Caco-2 (cell line): ENCODE measurements around the gene INSYN2B. TPM values are rescaled to one million over a fixed set of nuclear protein-coding genes. Genes with fewer than 3 reads are reported as not detected.

ENCODE experiments used
- BruUV-seq: library from RNA; stranded (reverse); fragments of 400-500 nt; replicated peaks from 2 replicates; lab custom pipeline; 2021; lab: Mats Ljungman, UMichigan
- CTCF ChIA-PET: fragments of 300-600 bp; sonication (Branson Sonifier 250); formaldehyde crosslinking; loops from one replicate; lab custom pipeline; 2022; ENCODE audit warnings: antibody characterized with exemption; lab: Charles Lee
- POLR2A ChIA-PET: fragments of 300-600 bp; sonication (Branson Sonifier 250); formaldehyde crosslinking; loops from one replicate; lab custom pipeline; 2022; ENCODE audit warnings: antibody characterized with exemption; lab: Charles Lee
- DNase-seq, 2 experiments: peaks; one replicate each; pipeline versions ENCODE4 v3.0.0 to v3.0.0-alpha.2; 2020 to 2022
- H3K27me3 ChIP-seq: replicated peaks from 2 replicates; pipeline ENCODE4 v1.6.0; 2011; ENCODE audit warnings: low read length; ENCODE audit not compliant: control insufficient read depth, insufficient read depth
- H3K36me3 ChIP-seq: 2 replicates; pipeline ENCODE4 v1.5.1; 2011; ENCODE audit warnings: low read length; ENCODE audit not compliant: control insufficient read depth, insufficient read depth
- H3K4me1 ChIP-seq: fragments of 250-450 bp; sonication (Bioruptor Pico); 2 replicates; pipeline ENCODE4 v1.5.1; 2020; ENCODE audit warnings: mild to moderate bottlenecking
- H3K4me3 ChIP-seq: 2 replicates; pipeline ENCODE4 v1.5.1; 2011; ENCODE audit warnings: low read depth, mild to moderate bottlenecking, control low read depth, low read length
- H3K9me3 ChIP-seq: fragments of 250-450 bp; sonication (Bioruptor Pico); 2 replicates; pipeline ENCODE4 v1.5.1; 2020; ENCODE audit warnings: mild to moderate bottlenecking, moderate library complexity
- H3K27ac Mint-ChIP-seq: one replicate; pipeline ENCODE4 v1.8.0; 2022; ENCODE audit warnings: mixed read lengths; ENCODE audit not compliant: unreplicated experiment
- H3K27me3 Mint-ChIP-seq: one replicate; pipeline ENCODE4 v1.8.0; 2022; ENCODE audit warnings: mixed read lengths; ENCODE audit not compliant: insufficient read depth, unreplicated experiment
- H3K36me3 Mint-ChIP-seq: one replicate; pipeline ENCODE4 v1.8.0; 2022; ENCODE audit warnings: mild to moderate bottlenecking, mixed read lengths; ENCODE audit not compliant: insufficient read depth, unreplicated experiment
- H3K4me1 Mint-ChIP-seq: one replicate; pipeline ENCODE4 v1.8.0; 2022; ENCODE audit warnings: low read depth, mixed read lengths; ENCODE audit not compliant: unreplicated experiment
- H3K4me3 Mint-ChIP-seq: one replicate; pipeline ENCODE4 v1.8.0; 2022; ENCODE audit warnings: mild to moderate bottlenecking, moderate library complexity, mixed read lengths; ENCODE audit not compliant: unreplicated experiment
- H3K9me3 Mint-ChIP-seq: one replicate; pipeline ENCODE4 v1.8.0; 2022; ENCODE audit warnings: mixed read lengths; ENCODE audit not compliant: unreplicated experiment
- CTCF ChIP-seq, 2 experiments: fragments of 200-600 bp in 1 of 2; IDR thresholded peaks; 1 replicate in 1 of 2; 2 replicates in 1 of 2; pipeline versions ENCODE4 v1.5.1 to v1.8.0; 2011 to 2022; ENCODE audit warnings: antibody characterized with exemption in 1 of 2, control low read depth in 1 of 2, inconsistent platforms in 1 of 2, low read depth in 1 of 2, low read length in 1 of 2, mild to moderate bottlenecking in 1 of 2, moderate library complexity in 1 of 2; ENCODE audit not compliant: insufficient read depth in 1 of 2, severe bottlenecking in 1 of 2, unreplicated experiment in 1 of 2
- intact Hi-C: fragments of 100-400 bp; cut with micrococcal nuclease; formaldehyde crosslinking; loops from one replicate; pipeline ENCODE4 v1.10.0; 2022; ENCODE audit not compliant: unreplicated experiment
- total RNA-seq: library from RNA; stranded (reverse); gene quantifications from 2 replicates; pipeline ENCODE4 v1.2.3, GENCODE V29; 2022

Gene INSYN2B
- total RNA-seq, 1 experiment from 2014 or later = not detected

GRCh38 chr5:169873642-169874041 is 106.7 kb downstream of the INSYN2B start:
- CTCF ChIA-PET = no interaction called here
- Mint-ChIP-seq H3K9me3 (no peaks in the 10 kb centered on the region), H3K4me3 (no peak overlapping the region), H3K27me3 (peaks cover 20% of the 10 kb centered on the region), H3K4me1 (no peaks in the 10 kb centered on the region), H3K36me3 (no peaks in the 10 kb centered on the region), H3K27ac (no peak overlapping the region)
- intact Hi-C loops = no loop called here
- POLR2A ChIA-PET = no interaction called here
- no TSS peak for BruUV-seq
- no peak for TF ChIP-seq CTCF (IDR thresholded peaks at IDR 0.05; ENCODE audit: insufficient read depth in 1 of 2, low read depth in 1 of 2, low read length in 1 of 2, severe bottlenecking in 1 of 2, unreplicated experiment in 1 of 2)
- Histone ChIP-seq H3K27me3 (no peaks in the 10 kb centered on the region; the same call in 1 of the 2 replicates), H3K4me1 (no peaks in the 10 kb centered on the region), H3K9me3 (no peaks in the 10 kb centered on the region), H3K36me3 (no peaks in the 10 kb centered on the region), H3K4me3 (no peak overlapping the region)
- DNase-seq = no peak

- Mint-ChIP-seq H3K36me3 (no peaks in the 10 kb centered on the region), H3K27me3 (peaks cover 16% of the 10 kb centered on the region), H3K9me3 (no peaks in the 10 kb centered on the region), H3K27ac (no peak overlapping the region), H3K4me3 (no peak overlapping the region), H3K4me1 (no peaks in the 10 kb centered on the region)
- POLR2A ChIA-PET = no interaction called here
- DNase-seq = no peak
- TF ChIP-seq CTCF (IDR thresholded peaks at IDR 0.05; ENCODE audit: insufficient read depth in 1 of 2, low read depth in 1 of 2, low read length in 1 of 2, severe bottlenecking in 1 of 2, unreplicated experiment in 1 of 2) = no peak
- Histone ChIP-seq H3K4me1 (no peaks in the 10 kb centered on the region), H3K9me3 (no peaks in the 10 kb centered on the region), H3K27me3 (no peaks in the 10 kb centered on the region; the same call in 1 of the 2 replicates), H3K36me3 (no peaks in the 10 kb centered on the region), H3K4me3 (no peak overlapping the region)
- BruUV-seq = no TSS peak
- CTCF ChIA-PET = no interaction called here
- intact Hi-C loops = no loop called here
Measured at GRCh38 chr5:169871826-169872490, 108.3 kb downstream of the INSYN2B start.

GRCh38 chr5:169870211-169870610 is 110.1 kb downstream of the INSYN2B start:
- no peaks in the 10 kb centered on the region; the same call in 1 of the 2 replicates for H3K27me3 ChIP-seq
- Mint-ChIP-seq H3K4me1 (no peaks in the 10 kb centered on the region), H3K27ac (no peak overlapping the region), H3K36me3 (no peaks in the 10 kb centered on the region), H3K27me3 (peaks cover 9% of the 10 kb centered on the region), H3K9me3 (no peaks in the 10 kb centered on the region), H3K4me3 (no peak overlapping the region)
- no peaks in the 10 kb centered on the region for H3K36me3 ChIP-seq
- POLR2A ChIA-PET = no interaction called here
- DNase-seq = no peak
- no peak for TF ChIP-seq CTCF (IDR thresholded peaks at IDR 0.05; ENCODE audit: insufficient read depth in 1 of 2, low read depth in 1 of 2, low read length in 1 of 2, severe bottlenecking in 1 of 2, unreplicated experiment in 1 of 2)
- no peak overlapping the region for H3K4me3 ChIP-seq
- no peaks in the 10 kb centered on the region for H3K4me1 ChIP-seq
- CTCF ChIA-PET = no interaction called here
- H3K9me3 ChIP-seq = no peaks in the 10 kb centered on the region
- no TSS peak for BruUV-seq
- intact Hi-C loops = no loop called here
